DOHH2 (cell line): Measurements from ENCODE around the gene PRR23B.

Experiments
- CTCF ChIP-seq: fragments of 200-600 bp; sonication (generic); IDR thresholded peaks from one replicate; pipeline ENCODE4 v1.5.1; 2014; ENCODE audit warnings: antibody characterized with exemption, mild to moderate bottlenecking, low read depth, low read length; ENCODE audit not compliant: poor library complexity, severe bottlenecking
- EZH2phosphoT487 ChIP-seq: fragments of 200-600 bp; sonication (generic); IDR thresholded peaks from 2 replicates; pipeline ENCODE4 v1.6.1; 2017; ENCODE audit warnings: borderline replicate concordance, mild to moderate bottlenecking, antibody characterized with exemption, low read length, moderate library complexity, mixed read lengths

- TF ChIP-seq CTCF (no peak), EZH2phosphoT487 (no peak)
These were observed 11.7 kb upstream of the PRR23B start for GRCh38 chr3:139032326-139033002.
